SH-SY5Y (cell line): Measurements from ENCODE around the gene SPATA6L.

ENCODE experiments used
- GATA2 ChIP-seq: IDR thresholded peaks from 2 replicates; pipeline ENCODE4 v1.6.1; 2011; ENCODE audit warnings: mild to moderate bottlenecking, low read depth, low read length
- GATA3 ChIP-seq: IDR thresholded peaks from 2 replicates; pipeline ENCODE4 v1.6.1; 2011; ENCODE audit warnings: low read depth, mild to moderate bottlenecking, low read length, moderate library complexity

DNA sequence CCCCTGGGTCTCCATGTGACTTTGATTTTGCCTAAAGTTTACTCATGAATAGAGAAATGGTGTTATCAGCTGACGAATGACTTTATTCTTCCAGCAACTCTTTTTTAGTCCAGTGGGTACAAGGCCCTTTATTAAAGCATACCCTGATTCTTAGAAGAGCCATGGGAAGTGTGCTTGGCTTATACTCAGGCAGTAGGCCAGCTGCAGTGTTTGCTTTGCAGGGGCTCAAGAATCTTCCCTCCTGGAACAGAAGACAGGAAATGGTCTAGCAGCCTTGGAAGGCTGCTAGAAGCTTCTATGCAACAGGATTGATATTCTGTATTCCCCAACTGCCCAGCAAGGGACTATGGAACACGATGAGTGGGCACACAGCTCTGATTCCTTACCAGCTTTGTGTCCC is 77.6 kb downstream of the SPATA6L start:
- TF ChIP-seq GATA3 = no peak
- no peak for TF ChIP-seq GATA2
